HG03139 (cell line): ENCODE data around the gene C15orf62.

Experiments used
- ATAC-seq: cut with Tn5 transposase; IDR thresholded peaks from one replicate; pipeline ENCODE4 v1.9.1; 2021; ENCODE audit not compliant: unreplicated experiment

C15orf62 gene

GRCh38 chr15:40775740-40776536, 6.2 kb downstream of the C15orf62 start:
- no peak for ATAC-seq

GRCh38 chr15:40776537-40777141, 6.9 kb downstream of the C15orf62 start:
- no peak for ATAC-seq

- no peak for ATAC-seq
Measured at GRCh38 chr15:40782609-40783227, 12.9 kb downstream of the C15orf62 start.

- ATAC-seq, result no peak
Measured at GRCh38 chr15:40785164-40785563, 15.4 kb downstream of the C15orf62 start.

- no peak for ATAC-seq
Measured at GRCh38 chr15:40785814-40786213, 16.0 kb downstream of the C15orf62 start.

- no peak for ATAC-seq
Measured at GRCh38 chr15:40787344-40787841, 17.6 kb downstream of the C15orf62 start.

- ATAC-seq, result no peak
Measured at GRCh38 chr15:40787991-40788390, 18.2 kb downstream of the C15orf62 start.

- no peak for ATAC-seq
Measured at GRCh38 chr15:40789119-40789518, 19.3 kb downstream of the C15orf62 start.

GRCh38 chr15:40789999-40790398, 20.2 kb downstream of the C15orf62 start:
- no peak for ATAC-seq

GRCh38 chr15:40790718-40791117, 20.9 kb downstream of the C15orf62 start:
- no peak for ATAC-seq

- no peak for ATAC-seq
Measured at GRCh38 chr15:40792394-40792793, 22.6 kb downstream of the C15orf62 start.

- no peak for ATAC-seq
Measured at GRCh38 chr15:40793216-40793989, 23.6 kb downstream of the C15orf62 start.

GRCh38 chr15:40796041-40796440, 26.3 kb downstream of the C15orf62 start:
- ATAC-seq, result no peak

GRCh38 chr15:40796512-40796911, 26.7 kb downstream of the C15orf62 start:
- ATAC-seq, result no peak

GRCh38 chr15:40799523-40799922, 29.7 kb downstream of the C15orf62 start:
- no peak for ATAC-seq

- ATAC-seq, result no peak
Measured at GRCh38 chr15:40803076-40803475, 33.3 kb downstream of the C15orf62 start.

- no peak for ATAC-seq
Measured at GRCh38 chr15:40803688-40804087, 33.9 kb downstream of the C15orf62 start.

- no peak for ATAC-seq
Measured at GRCh38 chr15:40806672-40807027, 36.9 kb downstream of the C15orf62 start.

- ATAC-seq, result peak; percentile 86
Measured at GRCh38 chr15:40807028-40807887, 37.5 kb downstream of the C15orf62 start, which contains the start of the genes DNAJC17 and ZFYVE19. Gene DNAJC17, minus strand, starts transcription at chr15:40807473. Its CDS starts 27 bp downstream, at chr15:40807446. Gene ZFYVE19, plus strand, starts transcription at chr15:40807089. Its CDS starts 501 bp downstream, at chr15:40807590.

- no peak for ATAC-seq
Measured at GRCh38 chr15:40807888-40808461, 38.2 kb downstream of the C15orf62 start.
